ENCODE results near the gene WNT1. TPM values are rescaled to one million over a fixed set of nuclear protein-coding genes. Genes with fewer than 3 reads are reported as not detected.

WNT1 gene
- total RNA-seq, 1 donor from 2014 or later = not detected

DNA sequence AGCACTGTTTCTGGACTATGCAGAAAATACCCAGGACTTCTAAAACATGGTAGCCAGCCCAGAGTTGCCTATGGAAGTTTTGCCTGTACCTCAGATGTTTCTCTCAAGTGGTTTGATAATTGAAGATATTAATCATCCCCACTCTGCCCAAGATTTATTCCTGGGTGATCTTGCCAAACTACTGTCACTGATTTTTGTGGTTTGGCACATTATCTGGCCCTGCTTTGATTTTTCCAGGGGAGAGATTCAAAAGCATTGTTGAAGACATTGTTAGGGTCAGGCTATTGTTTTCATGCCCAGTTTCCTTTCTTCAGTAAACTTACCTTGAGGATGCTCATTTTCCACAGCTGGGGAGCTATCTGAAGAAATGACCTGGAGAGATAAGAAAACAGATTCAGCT is 34.6 kb downstream of the WNT1 start:
- Mint-ChIP-seq H3K27ac (ENCODE audit: unreplicated experiment) (no peak overlapping the region), H3K4me3 (ENCODE audit: unreplicated experiment) (no peak overlapping the region), H3K27me3 (ENCODE audit: unreplicated experiment) (peaks cover 2% of the 10 kb centered on the region), H3K36me3 (ENCODE audit: unreplicated experiment) (no peaks in the 10 kb centered on the region), H3K4me1 (ENCODE audit: low read depth, unreplicated experiment) (peaks cover 2% of the 10 kb centered on the region), H3K9me3 (ENCODE audit: unreplicated experiment) (peaks cover under 1% of the 10 kb centered on the region)
- TF ChIP-seq, protein P1, sequence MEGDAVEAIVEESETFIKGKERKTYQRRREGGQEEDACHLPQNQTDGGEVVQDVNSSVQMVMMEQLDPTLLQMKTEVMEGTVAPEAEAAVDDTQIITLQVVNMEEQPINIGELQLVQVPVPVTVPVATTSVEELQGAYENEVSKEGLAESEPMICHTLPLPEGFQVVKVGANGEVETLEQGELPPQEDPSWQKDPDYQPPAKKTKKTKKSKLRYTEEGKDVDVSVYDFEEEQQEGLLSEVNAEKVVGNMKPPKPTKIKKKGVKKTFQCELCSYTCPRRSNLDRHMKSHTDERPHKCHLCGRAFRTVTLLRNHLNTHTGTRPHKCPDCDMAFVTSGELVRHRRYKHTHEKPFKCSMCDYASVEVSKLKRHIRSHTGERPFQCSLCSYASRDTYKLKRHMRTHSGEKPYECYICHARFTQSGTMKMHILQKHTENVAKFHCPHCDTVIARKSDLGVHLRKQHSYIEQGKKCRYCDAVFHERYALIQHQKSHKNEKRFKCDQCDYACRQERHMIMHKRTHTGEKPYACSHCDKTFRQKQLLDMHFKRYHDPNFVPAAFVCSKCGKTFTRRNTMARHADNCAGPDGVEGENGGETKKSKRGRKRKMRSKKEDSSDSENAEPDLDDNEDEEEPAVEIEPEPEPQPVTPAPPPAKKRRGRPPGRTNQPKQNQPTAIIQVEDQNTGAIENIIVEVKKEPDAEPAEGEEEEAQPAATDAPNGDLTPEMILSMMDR (IDR thresholded peaks at IDR 0.05; ENCODE audit: partially characterized antibody, unreplicated experiment) = no peak
- DNase-seq = no peak

GRCh38 chr12:49013428-49013827 is 35.3 kb downstream of the WNT1 start:
- Mint-ChIP-seq H3K9me3 (ENCODE audit: unreplicated experiment) (peaks cover 7% of the 10 kb centered on the region), H3K4me3 (ENCODE audit: unreplicated experiment) (no peak overlapping the region), H3K36me3 (ENCODE audit: unreplicated experiment) (no peaks in the 10 kb centered on the region), H3K27me3 (ENCODE audit: unreplicated experiment) (peaks cover 2% of the 10 kb centered on the region), H3K4me1 (ENCODE audit: low read depth, unreplicated experiment) (peaks cover 4% of the 10 kb centered on the region), H3K27ac (ENCODE audit: unreplicated experiment) (no peak overlapping the region)
- DNase-seq = no peak
- TF ChIP-seq, protein P1 (IDR thresholded peaks at IDR 0.05; ENCODE audit: partially characterized antibody, unreplicated experiment) = no peak

DNA sequence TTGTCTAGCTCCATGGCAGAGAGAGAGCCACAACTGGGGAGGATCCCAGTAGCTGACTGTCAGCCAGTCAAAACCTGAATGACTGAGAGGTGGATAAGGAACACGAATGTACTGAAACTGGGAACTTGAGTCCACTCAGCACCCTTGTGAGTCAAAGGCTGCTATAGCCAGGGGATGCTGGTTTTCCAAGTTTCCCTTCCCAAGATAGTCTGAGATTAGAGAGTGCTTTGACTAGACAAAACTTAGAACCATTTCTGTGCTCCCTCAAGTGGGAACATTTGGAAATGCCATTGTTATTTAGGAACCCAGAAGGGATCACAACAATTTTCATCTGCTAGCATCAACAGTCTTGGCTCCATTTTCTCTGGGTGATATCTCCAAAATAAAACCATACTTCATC is 36.4 kb downstream of the WNT1 start:
- Mint-ChIP-seq H3K4me3 (ENCODE audit: unreplicated experiment) (no peak overlapping the region), H3K9me3 (ENCODE audit: unreplicated experiment) (peaks cover 7% of the 10 kb centered on the region), H3K36me3 (ENCODE audit: unreplicated experiment) (no peaks in the 10 kb centered on the region), H3K27me3 (ENCODE audit: unreplicated experiment) (peaks cover 4% of the 10 kb centered on the region), H3K27ac (ENCODE audit: unreplicated experiment) (no peak overlapping the region), H3K4me1 (ENCODE audit: low read depth, unreplicated experiment) (peaks cover 6% of the 10 kb centered on the region)
- DNase-seq = no peak
- TF ChIP-seq, protein P1 (IDR thresholded peaks at IDR 0.05; ENCODE audit: partially characterized antibody, unreplicated experiment) = no peak

GRCh38 chr12:49015196-49015595 is 37.1 kb downstream of the WNT1 start:
- Mint-ChIP-seq H3K27ac (ENCODE audit: unreplicated experiment) (no peak overlapping the region), H3K4me1 (ENCODE audit: low read depth, unreplicated experiment) (peaks cover 10% of the 10 kb centered on the region), H3K4me3 (ENCODE audit: unreplicated experiment) (no peak overlapping the region), H3K9me3 (ENCODE audit: unreplicated experiment) (peaks cover 7% of the 10 kb centered on the region), H3K27me3 (ENCODE audit: unreplicated experiment) (peaks cover 4% of the 10 kb centered on the region), H3K36me3 (ENCODE audit: unreplicated experiment) (no peaks in the 10 kb centered on the region)
- DNase-seq = no peak
- TF ChIP-seq, protein P1 (IDR thresholded peaks at IDR 0.05; ENCODE audit: partially characterized antibody, unreplicated experiment) = no peak

DNA sequence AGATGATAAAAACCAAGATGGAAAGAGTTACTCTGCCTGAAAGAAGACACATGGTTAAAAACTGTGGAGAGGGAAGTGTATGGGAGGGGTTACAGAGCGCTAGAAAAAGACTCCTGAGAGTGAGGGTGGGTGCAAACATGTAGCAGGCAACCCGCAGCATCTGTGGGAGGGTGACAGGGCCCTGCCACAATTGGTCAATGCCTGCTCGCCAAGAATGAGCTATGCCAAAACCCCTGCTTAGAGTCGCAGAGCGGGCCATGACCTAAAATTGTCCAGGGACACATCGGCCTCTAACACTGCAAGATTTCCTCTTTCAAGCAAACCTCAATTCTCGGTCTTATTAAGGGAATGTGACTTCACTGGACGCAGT is 39.8 kb downstream of the WNT1 start:
- peaks cover 6% of the 10 kb centered on the region for H3K36me3 Mint-ChIP-seq (ENCODE audit: unreplicated experiment)
- H3K4me1 Mint-ChIP-seq (ENCODE audit: low read depth, unreplicated experiment) = peaks cover 10% of the 10 kb centered on the region
- peaks cover 7% of the 10 kb centered on the region for H3K9me3 Mint-ChIP-seq (ENCODE audit: unreplicated experiment)
- peak overlapping the region; percentile 99 for H3K27ac Mint-ChIP-seq (ENCODE audit: unreplicated experiment)
- H3K27me3 Mint-ChIP-seq (ENCODE audit: unreplicated experiment) = peaks cover 7% of the 10 kb centered on the region
- H3K4me3 Mint-ChIP-seq (ENCODE audit: unreplicated experiment) = peak overlapping the region; percentile 89
- TF ChIP-seq, protein P1 (IDR thresholded peaks at IDR 0.05; ENCODE audit: partially characterized antibody, unreplicated experiment) = no peak
- DNase-seq = no peak

Data from glutamatergic neuron (in vitro differentiated cells).